Measurements from ENCODE around the gene ARHGEF10L.

Gene ARHGEF10L

GRCh38 chr1:17564458-17565393 is 25.2 kb downstream of the ARHGEF10L start:
- Histone ChIP-seq H3F3A (ENCODE audit: insufficient read depth) (no peaks in the 10 kb centered on the region), H2AFZ (ENCODE audit: low read depth, low read length, severe bottlenecking) (no peak overlapping the region), H4K20me1 (ENCODE audit: low read depth, low read length) (no peaks in the 10 kb centered on the region), H3K4me3 (ENCODE audit: insufficient read depth, low read length, poor library complexity, severe bottlenecking) (no peak overlapping the region), H3K9ac (ENCODE audit: low read length) (no peak overlapping the region), H3K36me3 (ENCODE audit: low read length) (no peaks in the 10 kb centered on the region), H3K27me3 (ENCODE audit: low read length) (no peaks in the 10 kb centered on the region), H3K9me3 (ENCODE audit: insufficient read depth, low read length) (no peaks in the 10 kb centered on the region), H3K27ac (ENCODE audit: low read depth, low read length) (no peak overlapping the region), H3K4me2 (ENCODE audit: low read depth, low read length, poor library complexity, severe bottlenecking) (no peak overlapping the region), H3K9me2 (replicated peaks; ENCODE audit: insufficient read depth, low read length) (no peaks in the 10 kb centered on the region), H3K79me2 (ENCODE audit: insufficient read depth, low read length) (no peaks in the 10 kb centered on the region)
- TF ChIP-seq CTCF (IDR thresholded peaks at IDR 0.05; ENCODE audit: insufficient read depth, low read length, poor library complexity, severe bottlenecking) (no peak), EZH2phosphoT487 (conservative IDR thresholded peaks at IDR 0.05; ENCODE audit: low read length) (no peak)

GRCh38 chr1:17565461-17566252 is 26.2 kb downstream of the ARHGEF10L start:
- Histone ChIP-seq H3K79me2 (ENCODE audit: insufficient read depth, low read length) (no peaks in the 10 kb centered on the region), H2AFZ (ENCODE audit: low read depth, low read length, severe bottlenecking) (no peak overlapping the region), H3K4me2 (ENCODE audit: low read depth, low read length, poor library complexity, severe bottlenecking) (no peak overlapping the region), H3K27me3 (ENCODE audit: low read length) (no peaks in the 10 kb centered on the region), H3K9me2 (replicated peaks; ENCODE audit: insufficient read depth, low read length) (no peaks in the 10 kb centered on the region), H3K27ac (ENCODE audit: low read depth, low read length) (no peak overlapping the region), H3F3A (ENCODE audit: insufficient read depth) (no peaks in the 10 kb centered on the region), H3K9ac (ENCODE audit: low read length) (no peak overlapping the region), H3K9me3 (ENCODE audit: insufficient read depth, low read length) (no peaks in the 10 kb centered on the region), H3K4me3 (ENCODE audit: insufficient read depth, low read length, poor library complexity, severe bottlenecking) (no peak overlapping the region), H4K20me1 (ENCODE audit: low read depth, low read length) (no peaks in the 10 kb centered on the region), H3K36me3 (ENCODE audit: low read length) (no peaks in the 10 kb centered on the region)
- TF ChIP-seq EZH2phosphoT487 (conservative IDR thresholded peaks at IDR 0.05; ENCODE audit: low read length) (no peak), CTCF (IDR thresholded peaks at IDR 0.05; ENCODE audit: insufficient read depth, low read length, poor library complexity, severe bottlenecking) (no peak)

- Histone ChIP-seq H3K36me3 (ENCODE audit: low read length) (no peaks in the 10 kb centered on the region), H4K20me1 (ENCODE audit: low read depth, low read length) (no peaks in the 10 kb centered on the region), H3K27ac (ENCODE audit: low read depth, low read length) (no peak overlapping the region), H3F3A (ENCODE audit: insufficient read depth) (no peaks in the 10 kb centered on the region), H2AFZ (ENCODE audit: low read depth, low read length, severe bottlenecking) (no peak overlapping the region), H3K27me3 (ENCODE audit: low read length) (no peaks in the 10 kb centered on the region), H3K9me2 (replicated peaks; ENCODE audit: insufficient read depth, low read length) (no peaks in the 10 kb centered on the region), H3K4me3 (ENCODE audit: insufficient read depth, low read length, poor library complexity, severe bottlenecking) (no peak overlapping the region), H3K79me2 (ENCODE audit: insufficient read depth, low read length) (no peaks in the 10 kb centered on the region), H3K9ac (ENCODE audit: low read length) (no peak overlapping the region), H3K4me2 (ENCODE audit: low read depth, low read length, poor library complexity, severe bottlenecking) (no peak overlapping the region), H3K9me3 (ENCODE audit: insufficient read depth, low read length) (no peaks in the 10 kb centered on the region)
- TF ChIP-seq EZH2phosphoT487 (conservative IDR thresholded peaks at IDR 0.05; ENCODE audit: low read length) = no peak
- TF ChIP-seq CTCF (IDR thresholded peaks at IDR 0.05; ENCODE audit: insufficient read depth, low read length, poor library complexity, severe bottlenecking) = no peak
These were observed 26.9 kb downstream of the ARHGEF10L start for GRCh38 chr1:17566417-17566816.
